Nephron (organoid): ENCODE results near the gene GP1BA.

ENCODE experiments used
- H3K27ac Mint-ChIP-seq, 3 experiments: 2 replicates each; pipeline ENCODE4 v1.8.0; 2020; ENCODE audit warnings: mixed read lengths in 3 of 3, mild to moderate bottlenecking in 2 of 3, moderate library complexity in 1 of 3
- H3K27me3 Mint-ChIP-seq: 2 replicates; pipeline ENCODE4 v1.8.0; 2021; ENCODE audit warnings: low read depth, mild to moderate bottlenecking, moderate library complexity, mixed read lengths
- H3K36me3 Mint-ChIP-seq: 2 replicates; pipeline ENCODE4 v1.8.0; 2020; ENCODE audit warnings: low read depth, mixed read lengths
- H3K4me1 Mint-ChIP-seq: 2 replicates; pipeline ENCODE4 v1.8.0; 2020; ENCODE audit warnings: mixed read lengths
- H3K4me3 Mint-ChIP-seq, 3 experiments: 2 replicates each; pipeline ENCODE4 v1.8.0; 2020; ENCODE audit warnings: mild to moderate bottlenecking in 3 of 3, mixed read lengths in 3 of 3, moderate library complexity in 2 of 3
- H3K9me3 Mint-ChIP-seq: 2 replicates; pipeline ENCODE4 v1.8.0; 2020; ENCODE audit warnings: mixed read lengths
- TF ChIP-seq, protein P1 (sequence below), 3 experiments: fragments of 200-600 bp; sonication (generic); IDR thresholded peaks; one replicate each; pipeline ENCODE4 v1.5.0; 2021; ENCODE audit warnings: antibody characterized with exemption in 3 of 3; ENCODE audit not compliant: unreplicated experiment in 3 of 3

Gene GP1BA

DNA sequence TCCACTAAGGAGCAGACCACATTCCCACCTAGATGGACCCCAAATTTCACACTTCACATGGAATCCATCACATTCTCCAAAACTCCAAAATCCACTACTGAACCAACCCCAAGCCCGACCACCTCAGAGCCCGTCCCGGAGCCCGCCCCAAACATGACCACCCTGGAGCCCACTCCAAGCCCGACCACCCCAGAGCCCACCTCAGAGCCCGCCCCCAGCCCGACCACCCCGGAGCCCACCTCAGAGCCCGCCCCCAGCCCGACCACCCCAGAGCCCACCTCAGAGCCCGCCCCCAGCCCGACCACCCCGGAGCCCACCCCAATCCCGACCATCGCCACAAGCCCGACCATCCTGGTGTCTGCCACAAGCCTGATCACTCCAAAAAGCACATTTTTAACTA lies 1.6 kb downstream of the GP1BA start:
- Mint-ChIP-seq H3K27me3 (no peaks in the 10 kb centered on the region), H3K36me3 (peaks cover 10% of the 10 kb centered on the region), H3K4me3 (no peak overlapping the region), H3K4me1 (peaks cover 16% of the 10 kb centered on the region), H3K9me3 (no peaks in the 10 kb centered on the region), H3K27ac (peak overlapping the region in 1 of 3 experiments; percentile 47)
- TF ChIP-seq, protein P1, sequence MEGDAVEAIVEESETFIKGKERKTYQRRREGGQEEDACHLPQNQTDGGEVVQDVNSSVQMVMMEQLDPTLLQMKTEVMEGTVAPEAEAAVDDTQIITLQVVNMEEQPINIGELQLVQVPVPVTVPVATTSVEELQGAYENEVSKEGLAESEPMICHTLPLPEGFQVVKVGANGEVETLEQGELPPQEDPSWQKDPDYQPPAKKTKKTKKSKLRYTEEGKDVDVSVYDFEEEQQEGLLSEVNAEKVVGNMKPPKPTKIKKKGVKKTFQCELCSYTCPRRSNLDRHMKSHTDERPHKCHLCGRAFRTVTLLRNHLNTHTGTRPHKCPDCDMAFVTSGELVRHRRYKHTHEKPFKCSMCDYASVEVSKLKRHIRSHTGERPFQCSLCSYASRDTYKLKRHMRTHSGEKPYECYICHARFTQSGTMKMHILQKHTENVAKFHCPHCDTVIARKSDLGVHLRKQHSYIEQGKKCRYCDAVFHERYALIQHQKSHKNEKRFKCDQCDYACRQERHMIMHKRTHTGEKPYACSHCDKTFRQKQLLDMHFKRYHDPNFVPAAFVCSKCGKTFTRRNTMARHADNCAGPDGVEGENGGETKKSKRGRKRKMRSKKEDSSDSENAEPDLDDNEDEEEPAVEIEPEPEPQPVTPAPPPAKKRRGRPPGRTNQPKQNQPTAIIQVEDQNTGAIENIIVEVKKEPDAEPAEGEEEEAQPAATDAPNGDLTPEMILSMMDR (IDR thresholded peaks at IDR 0.05; ENCODE audit: unreplicated experiment in 3 of 3) = no peak

DNA sequence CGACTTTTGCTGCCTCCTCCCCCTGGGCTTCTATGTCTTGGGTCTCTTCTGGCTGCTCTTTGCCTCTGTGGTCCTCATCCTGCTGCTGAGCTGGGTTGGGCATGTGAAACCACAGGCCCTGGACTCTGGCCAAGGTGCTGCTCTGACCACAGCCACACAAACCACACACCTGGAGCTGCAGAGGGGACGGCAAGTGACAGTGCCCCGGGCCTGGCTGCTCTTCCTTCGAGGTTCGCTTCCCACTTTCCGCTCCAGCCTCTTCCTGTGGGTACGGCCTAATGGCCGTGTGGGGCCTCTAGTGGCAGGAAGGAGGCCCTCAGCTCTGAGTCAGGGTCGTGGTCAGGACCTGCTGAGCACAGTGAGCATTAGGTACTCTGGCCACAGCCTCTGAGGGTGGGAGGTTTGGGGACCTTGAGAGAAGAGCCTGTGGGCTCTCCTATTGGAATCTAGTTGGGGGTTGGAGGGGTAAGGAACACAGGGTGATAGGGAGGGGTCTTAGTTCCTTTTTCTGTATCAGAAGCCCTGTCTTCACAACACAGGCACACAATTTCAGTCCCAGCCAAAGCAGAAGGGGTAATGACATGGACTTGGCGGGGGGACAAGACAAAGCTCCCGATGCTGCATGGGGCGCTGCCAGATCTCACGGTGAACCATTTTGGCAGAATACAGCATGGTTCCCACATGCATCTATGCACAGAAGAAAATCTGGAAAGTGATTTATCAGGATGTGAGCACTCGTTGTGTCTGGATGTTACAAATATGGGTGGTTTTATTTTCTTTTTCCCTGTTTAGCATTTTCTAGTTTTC lies 2.3 kb downstream of the GP1BA start:
- Mint-ChIP-seq H3K4me3 (peak overlapping the region in 2 of 3 experiments; percentile 0 to 15), H3K9me3 (no peaks in the 10 kb centered on the region), H3K27me3 (no peaks in the 10 kb centered on the region), H3K36me3 (peaks cover 10% of the 10 kb centered on the region), H3K27ac (peak overlapping the region in 1 of 3 experiments; percentile 26), H3K4me1 (peaks cover 23% of the 10 kb centered on the region)
- TF ChIP-seq, protein P1 (IDR thresholded peaks at IDR 0.05; ENCODE audit: unreplicated experiment in 3 of 3) = peak in 1 of 3 experiments; percentile 8

DNA sequence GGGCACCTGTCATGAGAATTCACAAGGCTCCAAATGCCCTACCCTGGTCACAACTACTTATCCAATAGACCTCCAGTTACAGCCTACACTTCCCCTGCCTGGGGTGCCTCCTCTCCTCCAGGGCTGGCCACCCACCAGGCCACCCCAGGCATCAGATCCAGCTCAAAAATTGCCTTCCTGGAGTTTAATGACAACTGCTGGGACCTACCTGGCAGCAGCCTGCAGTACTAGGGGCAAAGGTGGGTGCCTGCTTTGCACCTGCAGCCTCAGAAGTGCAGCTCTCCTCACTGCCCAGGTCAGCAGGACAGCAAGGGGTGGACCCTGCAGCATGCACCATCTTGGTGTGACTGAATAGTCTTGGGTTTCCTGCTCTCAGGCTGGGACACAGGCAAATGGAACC lies 3.6 kb downstream of the GP1BA start:
- Mint-ChIP-seq H3K27me3 (no peaks in the 10 kb centered on the region), H3K9me3 (no peaks in the 10 kb centered on the region), H3K36me3 (peaks cover 13% of the 10 kb centered on the region), H3K4me1 (peaks cover 29% of the 10 kb centered on the region), H3K27ac (no peak overlapping the region), H3K4me3 (no peak overlapping the region)
- TF ChIP-seq, protein P1 (IDR thresholded peaks at IDR 0.05; ENCODE audit: unreplicated experiment in 3 of 3) = no peak

DNA sequence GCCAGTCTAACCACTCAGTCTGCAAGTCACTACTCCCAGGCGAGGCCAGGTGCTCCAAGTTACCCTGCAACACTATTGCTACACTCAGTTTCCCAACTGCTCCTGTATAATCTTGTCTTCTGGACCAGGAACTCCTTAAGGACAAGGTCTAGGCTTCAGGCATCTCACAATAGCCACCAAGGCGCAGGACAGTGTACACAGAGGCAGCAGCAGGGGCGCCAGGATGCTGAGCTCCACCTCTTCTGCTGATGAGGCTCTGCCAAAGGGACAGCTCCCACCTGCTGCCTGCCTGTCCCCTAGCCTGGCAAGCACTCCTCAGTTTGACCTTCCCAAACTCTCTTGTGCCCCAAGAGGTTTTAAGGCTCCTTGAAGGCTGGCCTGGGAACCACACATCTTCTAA lies 4.4 kb downstream of the GP1BA start:
- Mint-ChIP-seq H3K4me3 (peak overlapping the region; percentile 12 to 36 (median 21)), H3K27ac (peak overlapping the region in 1 of 3 experiments; percentile 10), H3K9me3 (no peaks in the 10 kb centered on the region), H3K4me1 (peaks cover 35% of the 10 kb centered on the region), H3K36me3 (peaks cover 13% of the 10 kb centered on the region), H3K27me3 (no peaks in the 10 kb centered on the region)
- TF ChIP-seq, protein P1 (IDR thresholded peaks at IDR 0.05; ENCODE audit: unreplicated experiment in 3 of 3) = no peak

DNA sequence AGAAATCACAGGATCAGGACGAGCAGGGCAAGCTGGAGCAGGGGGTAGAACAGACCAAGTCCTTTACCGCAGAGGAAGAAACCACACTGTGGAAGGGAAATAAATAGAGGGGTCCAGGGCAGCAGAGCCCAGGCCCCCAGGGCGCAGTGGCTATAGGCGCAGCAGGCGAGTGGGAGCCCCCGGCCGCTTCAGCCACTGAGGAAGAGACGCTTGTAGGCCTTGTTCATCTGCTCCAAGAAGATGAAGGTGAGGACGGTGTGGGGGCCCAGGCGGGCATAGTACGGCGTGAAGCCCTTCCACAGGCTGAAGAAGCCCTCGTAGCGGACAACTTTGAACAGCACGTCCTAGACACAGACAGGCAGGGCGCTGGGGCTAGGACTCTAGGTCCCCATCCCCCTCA lies 5.5 kb downstream of the GP1BA start:
- peaks cover 42% of the 10 kb centered on the region for H3K4me1 Mint-ChIP-seq
- H3K27me3 Mint-ChIP-seq = no peaks in the 10 kb centered on the region
- no peaks in the 10 kb centered on the region for H3K9me3 Mint-ChIP-seq
- peaks cover 22% of the 10 kb centered on the region for H3K36me3 Mint-ChIP-seq
- peak overlapping the region; percentile 91 to 98 (median 93) for H3K4me3 Mint-ChIP-seq
- no peak overlapping the region for H3K27ac Mint-ChIP-seq
- TF ChIP-seq, protein P1 (IDR thresholded peaks at IDR 0.05; ENCODE audit: unreplicated experiment in 3 of 3) = no peak

DNA sequence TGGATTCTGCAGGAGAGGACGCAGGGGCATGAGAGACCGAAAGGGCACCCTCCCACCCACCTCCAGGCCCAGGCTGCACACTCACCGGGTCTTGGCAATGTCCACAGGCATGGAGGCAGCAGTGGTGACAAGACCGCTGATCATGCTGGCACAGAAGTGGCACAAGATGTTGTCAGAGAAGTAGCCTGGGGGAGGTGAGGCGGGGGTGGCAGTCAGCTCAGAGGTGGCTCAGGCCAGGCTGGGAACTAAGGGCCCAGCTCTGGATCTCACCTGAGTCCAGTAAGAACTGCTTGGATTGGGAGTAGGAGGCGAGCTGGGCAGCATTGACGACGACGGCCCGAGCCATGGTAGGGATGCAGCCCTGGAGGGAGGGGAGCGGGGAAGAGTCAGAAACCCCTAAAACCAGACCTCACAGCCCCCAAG lies 6.0 kb downstream of the GP1BA start:
- H3K9me3 Mint-ChIP-seq = no peaks in the 10 kb centered on the region
- TF ChIP-seq, protein P1 (IDR thresholded peaks at IDR 0.05; ENCODE audit: unreplicated experiment in 3 of 3) = no peak

More for the DNA sequence above, 6.0 kb downstream of the GP1BA start:
- Mint-ChIP-seq H3K4me3 (peak overlapping the region; percentile 91 to 98 (median 93)), H3K27ac (peak overlapping the region; percentile 72 to 100 (median 99)), H3K27me3 (no peaks in the 10 kb centered on the region), H3K4me1 (peaks cover 45% of the 10 kb centered on the region), H3K36me3 (peaks cover 28% of the 10 kb centered on the region)
